NCI-H2171 (cell line): ENCODE results near the gene ZBTB39.
"Not testable (repeated sequence)": the region's sequence is repeated elsewhere in the genome, so short reads cannot be mapped to it uniquely, and the experiment has no call there.

ENCODE experiments used
- DNase-seq: peaks from one replicate; lab custom pipeline; 2025; lab: John Stamatoyannopoulos, UW

The ZBTB39 gene

DNA sequence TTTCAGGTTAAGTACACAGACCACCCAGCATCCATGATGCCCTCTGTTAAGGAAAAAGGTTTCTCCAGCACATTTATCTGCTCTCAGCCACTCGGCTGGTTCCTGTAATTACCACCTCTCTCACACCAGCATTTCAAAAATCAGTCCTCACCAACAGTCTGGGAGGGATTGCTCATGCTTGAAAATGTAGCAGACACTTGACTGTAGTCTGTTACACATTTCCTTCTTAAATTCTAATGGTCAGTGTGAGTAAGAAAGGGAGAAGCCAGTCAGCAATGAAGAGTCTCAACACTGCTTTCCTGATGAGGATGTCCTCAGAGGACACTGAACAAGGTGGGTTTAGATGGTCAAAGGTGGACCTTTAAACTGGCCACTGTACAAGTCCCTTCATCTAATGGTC, 6.0 kb downstream of the ZBTB39 start:
- no peak for DNase-seq

- DNase-seq: no peak
Measured at GRCh38 chr12:56999456-56999855, 6.9 kb downstream of the ZBTB39 start.

DNA sequence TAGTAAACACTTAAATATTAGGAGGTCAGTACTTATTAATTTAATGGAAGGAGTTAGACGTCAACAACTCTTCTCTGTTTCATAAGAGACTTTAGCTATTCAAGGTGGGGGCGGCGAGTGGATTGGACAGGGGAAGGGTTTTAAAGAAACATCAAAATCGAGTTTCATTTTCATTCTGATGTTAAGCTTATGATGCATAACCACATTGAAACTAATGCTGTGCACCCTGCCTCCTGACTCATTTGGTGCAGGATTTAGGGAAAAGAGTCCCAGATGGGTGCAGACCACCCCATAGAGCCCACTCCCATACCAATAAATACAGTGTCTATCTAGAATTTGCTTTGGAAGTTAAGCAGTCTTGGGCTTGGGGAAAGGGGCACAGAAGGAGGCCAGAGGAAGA, 7.4 kb downstream of the ZBTB39 start:
- no peak for DNase-seq

DNA sequence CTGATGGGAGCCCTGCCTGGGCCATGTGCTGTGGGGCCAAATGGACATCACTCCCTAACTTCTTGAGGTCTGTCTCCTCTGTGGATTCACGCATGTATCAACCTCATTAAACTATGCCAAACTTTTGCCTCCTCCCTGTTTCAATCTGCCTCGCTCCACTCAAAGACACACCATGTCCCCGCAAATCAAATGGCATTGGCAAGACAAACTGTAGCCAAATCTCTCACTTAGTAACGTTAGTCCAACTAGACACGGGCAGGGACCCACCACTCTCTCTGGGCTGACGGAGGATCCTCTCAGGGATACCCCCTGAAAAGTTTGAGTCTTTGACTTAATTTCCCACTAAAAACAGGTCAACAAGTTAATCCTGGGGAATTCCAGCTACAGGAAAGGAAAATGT, 8.0 kb downstream of the ZBTB39 start:
- DNase-seq: no peak

DNA sequence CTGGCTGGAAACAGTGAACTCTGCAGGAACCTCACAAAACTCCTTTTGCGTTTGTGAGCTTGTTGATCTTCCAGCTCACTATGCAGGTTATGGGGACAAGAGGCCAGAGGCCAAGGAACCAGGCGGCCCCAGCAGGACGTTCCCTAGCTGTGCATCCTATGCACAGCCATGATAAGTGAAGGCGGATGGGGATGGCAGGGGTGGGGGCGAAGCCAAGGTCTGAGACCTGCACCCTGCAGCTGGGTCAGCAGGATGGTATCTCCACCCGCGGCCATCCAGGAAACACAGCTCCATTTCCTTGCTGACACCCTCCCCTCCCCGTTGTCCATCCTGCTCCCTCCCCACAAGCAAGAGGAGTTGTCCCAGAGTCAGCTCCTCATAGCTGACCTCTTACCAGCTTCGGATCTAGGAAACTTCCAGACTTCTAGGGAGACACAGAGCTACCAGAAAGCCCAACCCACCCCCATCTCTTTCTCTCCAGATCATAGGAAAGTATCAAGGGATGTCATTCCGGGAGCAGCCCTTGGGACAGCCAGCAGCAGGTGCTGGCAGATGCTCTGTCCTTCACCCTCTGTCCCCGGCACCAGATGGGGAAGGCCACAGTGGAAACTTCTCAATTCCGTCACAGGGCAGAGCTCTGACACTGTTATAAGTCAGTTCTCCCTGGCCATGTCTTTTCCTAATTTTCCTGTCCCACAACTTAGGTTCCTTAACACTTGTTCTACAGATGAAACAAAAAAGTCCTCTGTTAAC, 9.4 kb downstream of the ZBTB39 start:
- no peak for DNase-seq

DNA sequence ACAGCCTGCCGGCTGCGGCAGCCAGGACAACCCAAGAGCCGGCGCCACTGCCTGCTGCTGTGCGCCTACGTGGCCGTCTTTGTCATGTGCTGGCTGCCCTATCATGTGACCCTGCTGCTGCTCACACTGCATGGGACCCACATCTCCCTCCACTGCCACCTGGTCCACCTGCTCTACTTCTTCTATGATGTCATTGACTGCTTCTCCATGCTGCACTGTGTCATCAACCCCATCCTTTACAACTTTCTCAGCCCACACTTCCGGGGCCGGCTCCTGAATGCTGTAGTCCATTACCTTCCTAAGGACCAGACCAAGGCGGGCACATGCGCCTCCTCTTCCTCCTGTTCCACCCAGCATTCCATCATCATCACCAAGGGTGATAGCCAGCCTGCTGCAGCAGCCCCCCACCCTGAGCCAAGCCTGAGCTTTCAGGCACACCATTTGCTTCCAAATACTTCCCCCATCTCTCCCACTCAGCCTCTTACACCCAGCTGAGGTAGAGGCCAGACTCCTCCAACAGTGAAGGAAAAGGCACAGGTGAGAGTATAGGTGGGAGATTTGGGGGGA, 10.3 kb downstream of the ZBTB39 start:
- no peak for DNase-seq

DNA sequence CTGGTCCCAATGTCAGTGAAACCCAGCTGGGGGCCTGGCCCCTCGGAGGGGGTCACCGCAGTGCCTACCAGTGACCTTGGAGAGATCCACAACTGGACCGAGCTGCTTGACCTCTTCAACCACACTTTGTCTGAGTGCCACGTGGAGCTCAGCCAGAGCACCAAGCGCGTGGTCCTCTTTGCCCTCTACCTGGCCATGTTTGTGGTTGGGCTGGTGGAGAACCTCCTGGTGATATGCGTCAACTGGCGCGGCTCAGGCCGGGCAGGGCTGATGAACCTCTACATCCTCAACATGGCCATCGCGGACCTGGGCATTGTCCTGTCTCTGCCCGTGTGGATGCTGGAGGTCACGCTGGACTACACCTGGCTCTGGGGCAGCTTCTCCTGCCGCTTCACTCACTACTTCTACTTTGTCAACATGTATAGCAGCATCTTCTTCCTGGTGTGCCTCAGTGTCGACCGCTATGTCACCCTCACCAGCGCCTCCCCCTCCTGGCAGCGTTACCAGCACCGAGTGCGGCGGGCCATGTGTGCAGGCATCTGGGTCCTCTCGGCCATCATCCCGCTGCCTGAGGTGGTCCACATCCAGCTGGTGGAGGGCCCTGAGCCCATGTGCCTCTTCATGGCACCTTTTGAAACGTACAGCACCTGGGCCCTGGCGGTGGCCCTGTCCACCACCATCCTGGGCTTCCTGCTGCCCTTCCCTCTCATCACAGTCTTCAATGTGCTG, 11.0 kb downstream of the ZBTB39 start:
- no peak for DNase-seq

GRCh38 chr12:56994231-56994746, 12.1 kb downstream of the ZBTB39 start:
- DNase-seq: no peak

- DNase-seq: no peak
Measured at GRCh38 chr12:56993346-56993745, 13.0 kb downstream of the ZBTB39 start.

- no peak for DNase-seq
Measured at GRCh38 chr12:56991319-56992246, 14.8 kb downstream of the ZBTB39 start.

DNA sequence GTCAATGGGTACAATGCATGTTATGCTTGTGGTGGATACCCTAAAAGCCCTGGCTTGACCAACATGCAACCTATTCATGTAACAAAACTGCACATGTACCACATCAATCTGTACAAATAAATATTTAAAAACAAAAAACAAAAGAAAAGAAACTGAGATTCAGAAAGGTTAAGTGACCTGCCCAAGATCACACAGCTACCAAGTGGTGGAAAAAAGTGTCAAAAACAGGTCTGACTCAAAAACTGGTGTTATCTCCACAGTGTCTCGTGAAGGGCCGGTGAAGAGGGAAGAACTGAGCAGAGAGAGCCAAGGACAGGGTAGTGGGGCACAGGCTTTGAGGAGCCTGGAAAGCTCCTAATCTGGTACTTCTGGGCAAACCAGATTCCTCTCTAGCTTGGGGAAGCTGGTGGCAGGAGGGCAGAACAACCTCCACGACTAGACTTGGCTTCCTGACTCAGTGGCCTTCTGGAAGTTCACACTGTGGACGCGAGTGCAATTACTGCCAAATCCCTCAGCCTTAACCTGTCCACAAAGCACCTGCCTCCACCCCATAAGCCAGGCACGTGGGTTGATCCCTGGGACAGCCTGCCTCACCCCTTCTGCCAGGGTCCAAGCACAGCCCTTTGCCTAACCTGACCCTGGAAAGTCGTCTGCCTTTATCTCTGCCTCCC, 15.6 kb downstream of the ZBTB39 start:
- no peak for DNase-seq

GRCh38 chr12:56989861-56990610, 16.3 kb downstream of the ZBTB39 start:
- no peak for DNase-seq

DNA sequence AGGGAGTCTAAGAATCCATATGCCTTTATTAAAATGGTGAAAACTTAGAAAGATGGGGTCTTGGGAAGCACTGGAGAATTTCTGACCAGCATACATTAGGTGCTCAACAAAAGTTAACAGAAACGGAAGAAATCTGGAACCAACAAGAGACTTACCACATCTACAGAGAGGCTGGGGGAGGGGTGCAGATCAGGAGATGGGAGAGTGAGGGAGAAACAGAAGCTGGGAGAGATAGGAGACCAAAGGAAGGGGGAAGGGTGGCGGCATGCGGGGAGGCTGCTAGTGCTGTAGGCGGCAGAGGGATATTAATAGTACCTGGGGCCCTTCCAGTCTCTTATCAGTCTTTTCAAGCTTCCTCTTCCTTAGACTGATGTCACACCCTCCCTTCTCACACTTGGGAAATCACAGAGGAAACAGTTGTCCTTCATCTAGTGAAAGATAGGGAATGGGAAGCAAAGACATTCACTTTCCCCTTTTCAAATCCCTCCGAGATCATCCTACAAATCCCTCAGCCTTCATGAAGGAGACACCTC, 18.1 kb downstream of the ZBTB39 start:
- no peak for DNase-seq

GRCh38 chr12:56987551-56988053, 18.7 kb downstream of the ZBTB39 start:
- peak; percentile 34 for DNase-seq

GRCh38 chr12:56987011-56987410, 19.3 kb downstream of the ZBTB39 start:
- no peak for DNase-seq

DNA sequence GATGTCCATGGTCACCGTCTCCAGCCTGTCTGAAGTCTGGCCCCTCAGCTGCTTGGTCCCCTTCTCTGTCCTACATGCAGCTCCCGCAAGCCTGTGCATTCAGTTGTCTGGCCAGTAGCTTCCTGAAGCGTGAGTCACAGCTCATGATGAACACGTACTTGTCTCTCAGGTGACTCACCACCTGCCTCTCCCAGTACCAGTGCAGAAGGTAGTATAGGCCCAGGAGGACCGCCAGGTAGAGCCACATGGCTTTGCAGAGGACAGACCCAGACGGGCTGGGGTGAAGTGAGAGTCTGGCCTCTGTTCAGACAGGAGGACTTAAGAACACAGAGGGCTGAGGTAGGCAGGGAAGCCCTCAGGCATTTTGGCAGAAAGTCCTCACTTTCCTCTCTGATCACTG, 20.6 kb downstream of the ZBTB39 start:
- DNase-seq: not testable (repeated sequence)

DNA sequence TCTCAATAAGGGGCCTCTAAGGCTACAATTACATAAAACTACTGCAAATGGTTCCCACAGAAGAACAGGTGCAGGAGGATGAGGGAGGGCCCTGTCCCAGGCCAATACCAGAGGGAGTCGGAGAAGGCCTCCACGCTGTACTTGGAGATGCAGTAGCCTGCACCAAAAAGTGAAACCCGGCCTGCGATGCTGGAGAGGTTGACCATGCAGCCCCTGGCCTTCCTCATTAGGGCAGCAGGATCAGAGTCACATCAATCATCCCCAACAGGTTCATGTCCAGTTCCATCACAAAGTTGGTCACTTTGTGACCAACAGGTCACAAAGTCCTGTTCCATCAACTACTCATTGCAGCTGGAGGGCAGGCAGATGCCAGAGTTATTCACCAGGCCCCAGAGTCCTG, 23.0 kb downstream of the ZBTB39 start:
- DNase-seq: no peak

DNA sequence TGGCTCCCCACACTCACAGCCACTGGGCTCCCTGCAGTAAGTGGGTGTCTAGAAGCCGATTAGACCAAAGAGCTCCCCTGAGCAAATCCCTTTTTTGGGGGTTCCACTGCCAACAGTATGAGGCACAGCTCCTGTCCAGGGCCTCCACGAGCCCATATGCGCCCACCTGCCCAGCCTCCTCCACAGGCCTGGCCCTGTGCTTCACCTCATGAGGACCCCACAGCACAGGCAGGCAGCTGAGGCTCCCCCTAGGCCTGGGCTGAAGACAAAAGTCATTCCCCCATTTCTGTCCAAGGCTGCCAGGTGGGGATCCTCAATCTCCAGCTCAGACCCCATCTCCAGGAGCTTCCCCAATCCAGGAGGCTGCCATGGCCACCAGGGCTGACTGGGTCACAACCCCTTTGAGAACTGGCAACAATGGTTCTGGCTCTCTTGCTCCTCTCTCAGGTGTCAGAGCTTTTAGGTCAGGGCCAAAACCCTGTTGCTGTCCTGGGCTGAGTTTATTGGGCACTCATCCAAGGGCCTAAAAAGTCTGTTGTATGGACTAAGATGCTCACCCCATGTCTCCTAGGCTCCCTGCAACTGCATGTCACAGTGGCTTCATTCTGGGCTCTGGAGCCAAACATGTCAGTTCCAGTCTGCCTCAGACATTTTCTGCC, 23.6 kb downstream of the ZBTB39 start:
- not testable (repeated sequence) for DNase-seq

- DNase-seq: no peak
Measured at GRCh38 chr12:56980941-56981530, 25.3 kb downstream of the ZBTB39 start.
